ENCODE data around the gene TSPAN18.

DNA sequence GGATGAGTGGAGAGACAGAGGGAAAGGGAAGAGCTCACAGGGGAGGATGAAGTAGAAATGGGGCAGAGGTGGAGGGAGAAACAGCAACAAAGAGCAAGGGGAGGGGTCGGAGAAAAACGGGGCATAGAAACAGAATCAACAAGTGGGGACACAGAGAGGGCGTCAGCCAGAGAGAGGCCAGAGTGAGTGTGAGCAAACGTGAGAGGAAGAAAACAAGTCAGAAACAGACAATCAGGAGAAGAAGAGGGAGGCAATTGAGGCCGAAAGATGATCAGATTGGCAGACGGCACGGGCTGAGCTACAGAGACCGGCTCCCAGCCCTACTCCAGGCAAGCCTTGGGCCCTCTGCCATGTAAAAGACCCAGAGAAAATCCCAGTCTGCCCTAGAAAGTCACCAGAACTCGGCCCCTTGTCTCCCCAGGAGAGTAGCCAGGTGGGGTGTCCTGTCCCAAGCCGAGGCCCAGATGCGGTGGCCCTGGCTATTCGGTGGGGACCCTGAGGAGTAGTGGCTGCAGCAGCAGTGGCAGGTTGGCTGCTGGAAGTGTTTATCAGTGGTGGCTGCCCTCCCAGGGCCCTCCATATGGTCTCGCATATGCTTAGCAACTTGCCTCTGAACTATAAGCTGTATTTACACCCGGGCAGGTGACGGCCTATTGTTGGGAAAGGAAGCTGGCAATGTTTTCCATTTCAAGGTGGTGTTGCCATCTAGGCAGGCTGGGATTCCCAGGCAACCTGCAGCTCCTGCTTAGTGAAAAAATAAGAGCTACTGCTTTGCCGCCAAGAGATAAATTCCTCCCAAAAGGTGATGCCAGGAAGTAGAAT lies 14.8 kb upstream of the TSPAN18 start:
- TF ChIP-seq, protein P1, sequence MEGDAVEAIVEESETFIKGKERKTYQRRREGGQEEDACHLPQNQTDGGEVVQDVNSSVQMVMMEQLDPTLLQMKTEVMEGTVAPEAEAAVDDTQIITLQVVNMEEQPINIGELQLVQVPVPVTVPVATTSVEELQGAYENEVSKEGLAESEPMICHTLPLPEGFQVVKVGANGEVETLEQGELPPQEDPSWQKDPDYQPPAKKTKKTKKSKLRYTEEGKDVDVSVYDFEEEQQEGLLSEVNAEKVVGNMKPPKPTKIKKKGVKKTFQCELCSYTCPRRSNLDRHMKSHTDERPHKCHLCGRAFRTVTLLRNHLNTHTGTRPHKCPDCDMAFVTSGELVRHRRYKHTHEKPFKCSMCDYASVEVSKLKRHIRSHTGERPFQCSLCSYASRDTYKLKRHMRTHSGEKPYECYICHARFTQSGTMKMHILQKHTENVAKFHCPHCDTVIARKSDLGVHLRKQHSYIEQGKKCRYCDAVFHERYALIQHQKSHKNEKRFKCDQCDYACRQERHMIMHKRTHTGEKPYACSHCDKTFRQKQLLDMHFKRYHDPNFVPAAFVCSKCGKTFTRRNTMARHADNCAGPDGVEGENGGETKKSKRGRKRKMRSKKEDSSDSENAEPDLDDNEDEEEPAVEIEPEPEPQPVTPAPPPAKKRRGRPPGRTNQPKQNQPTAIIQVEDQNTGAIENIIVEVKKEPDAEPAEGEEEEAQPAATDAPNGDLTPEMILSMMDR (IDR thresholded peaks at IDR 0.05; ENCODE audit: low read length), result no peak
- TF ChIP-seq EZH2 (IDR thresholded peaks at IDR 0.05; ENCODE audit: borderline replicate concordance, low read length), result no peak

Data from OCI-LY1 (cell line).